Common myeloid progenitor, CD34-positive (primary cell): ENCODE measurements around the gene ZNF605.

Experiments
- CTCF ChIA-PET: fragments of 350-600 bp; sonication (Branson Sonifier 250); formaldehyde crosslinking; loops from one replicate; lab custom pipeline; 2021; ENCODE audit warnings: antibody characterized with exemption; lab: Charles Lee
- POLR2A ChIA-PET: fragments of 350-600 bp; sonication (Branson Sonifier 250); formaldehyde crosslinking; loops from one replicate; lab custom pipeline; 2021; ENCODE audit warnings: antibody characterized with exemption; lab: Charles Lee
- DNase-seq, 3 donors: peaks; one replicate each; pipeline versions ENCODE4 v3.0.0 to v3.0.0-alpha.2; 2013
- H3K27ac ChIP-seq, 2 experiments: 1 replicate in 1 of 2; 2 replicates in 1 of 2; pipeline ENCODE4 v1.7.0; 2013; ENCODE audit warnings: inconsistent platforms in 2 of 2, low read length in 2 of 2, mild to moderate bottlenecking in 2 of 2, low read depth in 1 of 2, moderate library complexity in 1 of 2; ENCODE audit not compliant: severe bottlenecking in 2 of 2, insufficient read depth in 1 of 2, poor library complexity in 1 of 2
- H3K27me3 ChIP-seq, 5 experiments: replicated peaks in 2 of 5; 1 replicate in 3 of 5; 2 replicates in 2 of 5; pipeline versions ENCODE4 v1.6.1 to v1.7.0; 2013; ENCODE audit warnings: low read length in 4 of 5, mild to moderate bottlenecking in 2 of 5, moderate library complexity in 2 of 5, inconsistent platforms in 1 of 5; ENCODE audit not compliant: insufficient read depth in 5 of 5, control insufficient read depth in 4 of 5
- H3K36me3 ChIP-seq, 4 experiments: 1 replicate in 2 of 4; 2 replicates in 2 of 4; pipeline versions ENCODE4 v1.6.1 to v1.7.0; 2013; ENCODE audit warnings: low read length in 3 of 4, control low read depth in 1 of 4, mild to moderate bottlenecking in 1 of 4; ENCODE audit not compliant: control insufficient read depth in 4 of 4, insufficient read depth in 4 of 4
- H3K4me1 ChIP-seq, 4 experiments: 1 replicate in 3 of 4; 2 replicates in 1 of 4; pipeline versions ENCODE4 v1.6.1 to v1.7.1; 2013; ENCODE audit warnings: low read length in 3 of 4, mild to moderate bottlenecking in 3 of 4, control low read depth in 1 of 4, inconsistent platforms in 1 of 4, moderate library complexity in 1 of 4; ENCODE audit not compliant: control insufficient read depth in 4 of 4, insufficient read depth in 4 of 4; ENCODE audit errors: control extremely low read depth in 1 of 4
- H3K4me3 ChIP-seq, 7 experiments: 1 replicate in 4 of 7; 2 replicates in 3 of 7; pipeline versions ENCODE4 v1.5.1 to v1.7.0; 2013; ENCODE audit warnings: mild to moderate bottlenecking in 7 of 7, low read length in 6 of 7, moderate library complexity in 6 of 7, inconsistent platforms in 2 of 7, low read depth in 2 of 7, control low read depth in 1 of 7; ENCODE audit not compliant: insufficient read depth in 4 of 7, control insufficient read depth in 1 of 7; ENCODE audit errors: extremely low read depth in 1 of 7
- H3K9me3 ChIP-seq, 5 experiments: 1 replicate in 4 of 5; 2 replicates in 1 of 5; pipeline versions ENCODE4 v1.6.1 to v1.7.1; 2013; ENCODE audit warnings: low read length in 4 of 5, mild to moderate bottlenecking in 2 of 5, inconsistent platforms in 1 of 5, low read depth in 1 of 5, moderate library complexity in 1 of 5; ENCODE audit not compliant: control insufficient read depth in 4 of 5, insufficient read depth in 2 of 5; ENCODE audit errors: control extremely low read depth in 1 of 5
- WGBS: methylation state at CpG from one replicate; pipeline ENCODE4 v1.1.5; 2013; ENCODE audit not compliant: insufficient coverage; 5-methylcytosine and 5-hydroxymethylcytosine counted together

ZNF605 gene

GRCh38 chr12:132872975-132873421 is 83.1 kb downstream of the ZNF605 start:
- Histone ChIP-seq H3K4me1 (no peaks in the 10 kb centered on the region), H3K27me3 (no peaks in the 10 kb centered on the region), H3K36me3 (peaks cover 11 to 64% (median 46%) of the 10 kb centered on the region in 4 experiments), H3K9me3 (no peaks in the 10 kb centered on the region), H3K27ac (no peak overlapping the region), H3K4me3 (no peak overlapping the region)
- DNase-seq: no peak
- ChIA-PET CTCF (no interaction called here), POLR2A (no interaction called here)
- 98% methylated on average over 12 of the region's 12 CpGs for WGBS

GRCh38 chr12:132872073-132872855 is 83.8 kb downstream of the ZNF605 start:
- Histone ChIP-seq H3K36me3 (peaks cover 11 to 68% (median 49%) of the 10 kb centered on the region in 4 experiments), H3K27me3 (no peaks in the 10 kb centered on the region)
- POLR2A ChIA-PET: no interaction called here

GRCh38 chr12:132869551-132869950 is 86.6 kb downstream of the ZNF605 start:
- POLR2A ChIA-PET: no interaction called here

More at GRCh38 chr12:132872073-132872855, 83.8 kb downstream of the ZNF605 start:
- WGBS: 99% methylated on average over 19 of the region's 21 CpGs
- no peak overlapping the region for H3K27ac ChIP-seq
- no peak for DNase-seq
- H3K9me3 ChIP-seq: no peaks in the 10 kb centered on the region
- H3K4me3 ChIP-seq: no peak overlapping the region
- H3K4me1 ChIP-seq: no peaks in the 10 kb centered on the region
- CTCF ChIA-PET: no interaction called here

More at GRCh38 chr12:132869551-132869950, 86.6 kb downstream of the ZNF605 start:
- H3K27me3 ChIP-seq: no peaks in the 10 kb centered on the region
- no peaks in the 10 kb centered on the region for H3K9me3 ChIP-seq
- H3K4me1 ChIP-seq: no peaks in the 10 kb centered on the region
- 98% methylated on average over 8 of the region's 14 CpGs for WGBS
- H3K36me3 ChIP-seq: peaks cover 17 to 75% (median 52%) of the 10 kb centered on the region in 4 experiments
- H3K4me3 ChIP-seq: no peak overlapping the region
- no peak overlapping the region for H3K27ac ChIP-seq
- no peak for DNase-seq
- CTCF ChIA-PET: interaction anchor here (0.6 kb wide), 1 partner anchor 100 kb away, joined by 3 read pairs; no protein-coding TSS in a partner anchor
